OCI-LY7 (cell line): ENCODE data around the gene NONO. TPM values are rescaled to one million over a fixed set of nuclear protein-coding genes. Genes with fewer than 3 reads are reported as not detected.

Experiments
- BruUV-seq: library from RNA; stranded (reverse); fragments of 400-500 nt; replicated peaks from 2 replicates; lab custom pipeline; 2021; lab: Mats Ljungman, UMichigan
- CTCF ChIA-PET: fragments of 300-600 bp; sonication (Branson Sonifier 250); formaldehyde crosslinking; loops from one replicate; lab custom pipeline; 2022; ENCODE audit warnings: antibody characterized with exemption; ENCODE audit not compliant: unreplicated experiment; lab: Charles Lee
- POLR2A ChIA-PET: fragments of 300-600 bp; sonication (Branson Sonifier 250); formaldehyde crosslinking; loops from one replicate; lab custom pipeline; 2022; ENCODE audit warnings: antibody characterized with exemption; lab: Charles Lee
- DNase-seq: peaks from one replicate; pipeline ENCODE4 v3.0.0-alpha.2; 2015; ENCODE audit warnings: low spot score
- H2AFZ ChIP-seq: fragments of 200-600 bp; sonication (generic), shearing (Covaris generic); 2 replicates; pipeline ENCODE4 v1.6.1; 2014; ENCODE audit warnings: mild to moderate bottlenecking, antibody characterized with exemption, low read length, moderate library complexity
- H3K27ac ChIP-seq: fragments of 200-600 bp; sonication (generic); 2 replicates; pipeline ENCODE4 v1.5.1; 2014; ENCODE audit warnings: mixed run types, low read depth, mild to moderate bottlenecking, moderate library complexity, low read length, inconsistent platforms; ENCODE audit not compliant: poor library complexity, severe bottlenecking
- H3K36me3 ChIP-seq: fragments of 200-600 bp; sonication (generic); 2 replicates; pipeline ENCODE4 v1.6.1; 2014; ENCODE audit warnings: mild to moderate bottlenecking, antibody characterized with exemption, low read length, moderate library complexity, mixed read lengths; ENCODE audit not compliant: insufficient read depth
- H3K4me1 ChIP-seq: fragments of 200-600 bp; sonication (generic); 2 replicates; pipeline ENCODE4 v1.5.1; 2014; ENCODE audit warnings: mild to moderate bottlenecking, low read length; ENCODE audit not compliant: insufficient read depth, poor library complexity, severe bottlenecking
- H3K4me2 ChIP-seq: fragments of 200-600 bp; sonication (generic); 2 replicates; pipeline ENCODE4 v1.6.1; 2014; ENCODE audit warnings: mild to moderate bottlenecking, low read length
- H3K4me3 ChIP-seq: fragments of 200-600 bp; sonication (generic); 2 replicates; pipeline ENCODE4 v1.5.1; 2014; ENCODE audit warnings: mild to moderate bottlenecking, low read depth, low read length; ENCODE audit not compliant: poor library complexity, severe bottlenecking
- H3K79me2 ChIP-seq: fragments of 200-600 bp; sonication (generic); 2 replicates; pipeline ENCODE4 v1.6.1; 2016; ENCODE audit warnings: low read depth, mild to moderate bottlenecking, low read length, moderate library complexity, mixed read lengths; ENCODE audit not compliant: insufficient read depth
- H3K9me2 ChIP-seq: fragments of 200-600 bp; sonication (generic); 2 replicates; pipeline ENCODE4 v1.6.1; 2016; ENCODE audit warnings: mild to moderate bottlenecking, low read length, mixed read lengths; ENCODE audit not compliant: insufficient read depth
- H3K9me3 ChIP-seq: fragments of 200-600 bp; sonication (generic); 2 replicates; pipeline ENCODE4 v1.6.1; 2014; ENCODE audit warnings: mild to moderate bottlenecking, mixed run types, low read length, mixed read lengths
- H4K20me1 ChIP-seq: fragments of 200-600 bp; sonication (generic); 2 replicates; pipeline ENCODE4 v1.6.1; 2014; ENCODE audit warnings: mild to moderate bottlenecking, antibody characterized with exemption, low read length, moderate library complexity, mixed read lengths; ENCODE audit not compliant: insufficient read depth
- CTCF ChIP-seq: fragments of 200-600 bp; sonication (generic); conservative IDR thresholded peaks from 2 replicates; pipeline ENCODE4 v1.5.1; 2014; ENCODE audit warnings: mild to moderate bottlenecking, antibody characterized with exemption, low read length, moderate library complexity, mixed read lengths
- EZH2phosphoT487 ChIP-seq: fragments of 200-600 bp; sonication (generic); IDR thresholded peaks from 2 replicates; pipeline ENCODE4 v1.6.1; 2018; ENCODE audit warnings: low read depth, borderline replicate concordance, mild to moderate bottlenecking, mixed run types, antibody characterized with exemption, low read length, moderate library complexity, mixed read lengths
- intact Hi-C: fragments of 100-400 bp; cut with micrococcal nuclease; formaldehyde crosslinking; loops from one replicate; pipeline ENCODE4 v1.10.0; 2022; ENCODE audit not compliant: unreplicated experiment
- total RNA-seq, 2 experiments: library from RNA; depleted of rRNA in 1 of 2; stranded (reverse); fragments of >200 nt in 1 of 2; shearing (Covaris generic) in 1 of 2; gene quantifications; 2 replicates each; pipeline ENCODE4 v1.2.3, GENCODE V29; 2014 to 2022

NONO gene
- total RNA-seq, 2 experiments from 2014 or later = 379 to 488 TPM

GRCh38 chrX:71236836-71237235 is 46.6 kb upstream of the NONO start:
- ChIA-PET POLR2A (no interaction called here), CTCF (no interaction called here)
- H3K36me3 ChIP-seq = peaks cover 21% of the 10 kb centered on the region
- H3K27ac ChIP-seq = no peak overlapping the region
- no peaks in the 10 kb centered on the region for H3K9me3 ChIP-seq
- no peak for DNase-seq
- H3K4me2 ChIP-seq = no peak overlapping the region
- no peak overlapping the region for H3K4me3 ChIP-seq
- intact Hi-C loops = no loop called here
- H4K20me1 ChIP-seq = no peaks in the 10 kb centered on the region
- H3K4me1 ChIP-seq = no peaks in the 10 kb centered on the region
- no peaks in the 10 kb centered on the region for H3K9me2 ChIP-seq
- no peak overlapping the region for H2AFZ ChIP-seq
- no TSS peak for BruUV-seq
- TF ChIP-seq EZH2phosphoT487 = no peak
- TF ChIP-seq CTCF = no peak
- no peaks in the 10 kb centered on the region for H3K79me2 ChIP-seq

GRCh38 chrX:71239781-71240180 is 43.7 kb upstream of the NONO start:
- no peaks in the 10 kb centered on the region for H4K20me1 ChIP-seq
- no peak overlapping the region for H3K4me2 ChIP-seq
- peaks cover 47% of the 10 kb centered on the region for H3K36me3 ChIP-seq
- ChIA-PET POLR2A (interaction anchor here (0.5 to 0.8 kb wide), 2 partner anchors 42 to 126 kb away, joined by 3 to 4 read pairs; partner anchors contain the start of gene TAF1), CTCF (no interaction called here)
- DNase-seq = no peak
- no peak overlapping the region for H2AFZ ChIP-seq
- H3K9me3 ChIP-seq = no peaks in the 10 kb centered on the region
- TSS peak; percentile 85 for BruUV-seq
- no peak overlapping the region for H3K27ac ChIP-seq
- H3K4me3 ChIP-seq = no peak overlapping the region
- no peaks in the 10 kb centered on the region for H3K9me2 ChIP-seq
- intact Hi-C loops = no loop called here
- TF ChIP-seq CTCF (no peak), EZH2phosphoT487 (no peak)
- H3K79me2 ChIP-seq = no peaks in the 10 kb centered on the region
- H3K4me1 ChIP-seq = no peaks in the 10 kb centered on the region

- no peaks in the 10 kb centered on the region for H4K20me1 ChIP-seq
- no peak overlapping the region for H2AFZ ChIP-seq
- no peak overlapping the region for H3K4me3 ChIP-seq
- no TSS peak for BruUV-seq
- H3K9me3 ChIP-seq = no peaks in the 10 kb centered on the region
- H3K9me2 ChIP-seq = no peaks in the 10 kb centered on the region
- no peaks in the 10 kb centered on the region for H3K4me1 ChIP-seq
- H3K36me3 ChIP-seq = peaks cover 61% of the 10 kb centered on the region
- H3K4me2 ChIP-seq = no peak overlapping the region
- DNase-seq = no peak
- ChIA-PET POLR2A (no interaction called here), CTCF (no interaction called here)
- no peaks in the 10 kb centered on the region for H3K79me2 ChIP-seq
- no peak overlapping the region for H3K27ac ChIP-seq
- TF ChIP-seq CTCF (no peak), EZH2phosphoT487 (no peak)
- intact Hi-C loops = no loop called here
Observed at GRCh38 chrX:71241301-71241700, 42.1 kb upstream of the NONO start.
